HG02588 (cell line): Measurements from ENCODE around the gene GPR152.
A peak's percentile ranks its signal among the peaks of the same experiment; 100 is the strongest.
"Not testable (repeated sequence)": the region's sequence is repeated elsewhere in the genome, so short reads cannot be mapped to it uniquely, and the experiment has no call there.

Experiments
- ATAC-seq: cut with Tn5 transposase; IDR thresholded peaks from one replicate; pipeline ENCODE4 v1.9.1; 2021; ENCODE audit warnings: mild to moderate bottlenecking, moderate library complexity; ENCODE audit not compliant: unreplicated experiment

GPR152 gene

DNA sequence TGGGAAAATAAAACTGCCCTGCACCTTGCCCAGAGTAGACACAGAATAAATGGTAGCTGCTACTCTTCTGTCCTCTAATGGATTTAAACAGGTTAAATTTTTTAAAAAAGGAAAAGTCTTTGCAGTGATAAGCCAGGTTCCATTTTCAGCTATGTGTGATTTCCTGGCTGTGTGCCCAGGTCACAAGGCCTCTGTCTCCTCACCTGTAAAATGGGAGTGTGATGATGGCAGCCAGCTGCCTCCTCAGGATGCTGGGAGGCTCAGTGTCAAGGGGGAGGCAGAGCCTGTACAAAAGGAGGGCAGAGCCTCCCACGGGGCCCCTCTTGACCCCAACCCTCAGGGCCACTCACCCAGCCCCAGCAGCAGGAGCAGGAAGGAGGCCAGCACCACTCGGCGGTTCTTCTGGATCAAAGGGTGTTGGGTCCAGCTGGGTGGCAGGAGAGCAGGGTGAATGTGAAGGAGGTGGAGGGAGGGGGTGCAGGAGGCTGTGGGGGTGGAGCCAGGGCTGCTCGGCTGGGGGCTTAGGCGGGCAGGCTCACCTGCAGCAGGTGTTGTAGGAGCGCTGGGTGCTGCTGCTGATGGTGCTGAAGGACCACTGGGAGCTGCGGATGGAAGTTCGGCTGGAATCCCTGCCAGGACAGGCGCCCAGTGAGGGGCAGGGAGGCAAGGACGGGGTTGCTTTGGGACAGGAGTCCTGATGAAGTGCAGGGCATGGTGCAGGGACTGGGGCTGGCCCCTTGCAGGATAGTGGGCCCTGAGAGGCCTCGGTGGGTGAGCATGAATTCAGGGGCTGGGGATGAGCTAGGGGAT lies 14.6 kb upstream of the GPR152 start:
- no peak for ATAC-seq

DNA sequence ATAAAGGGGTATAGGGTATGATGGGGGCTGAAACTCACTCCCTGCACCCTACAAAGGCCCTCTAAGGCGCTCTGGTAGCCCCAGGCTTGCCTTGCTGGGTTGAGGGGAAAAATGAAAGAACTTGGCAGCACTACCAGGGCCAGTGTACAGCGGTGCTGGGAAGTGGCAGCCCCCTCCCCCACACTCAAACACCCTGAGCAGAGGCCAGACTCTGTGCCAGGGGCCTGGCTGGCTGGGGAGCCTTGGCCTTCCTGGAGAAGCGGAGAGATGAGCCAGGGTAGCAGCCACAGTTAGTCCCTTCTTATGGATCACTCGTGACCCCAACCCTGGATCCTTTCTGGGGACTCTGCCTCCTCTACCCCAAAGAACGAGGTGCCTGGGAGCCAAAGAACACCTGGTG lies 13.8 kb upstream of the GPR152 start:
- ATAC-seq: no peak

DNA sequence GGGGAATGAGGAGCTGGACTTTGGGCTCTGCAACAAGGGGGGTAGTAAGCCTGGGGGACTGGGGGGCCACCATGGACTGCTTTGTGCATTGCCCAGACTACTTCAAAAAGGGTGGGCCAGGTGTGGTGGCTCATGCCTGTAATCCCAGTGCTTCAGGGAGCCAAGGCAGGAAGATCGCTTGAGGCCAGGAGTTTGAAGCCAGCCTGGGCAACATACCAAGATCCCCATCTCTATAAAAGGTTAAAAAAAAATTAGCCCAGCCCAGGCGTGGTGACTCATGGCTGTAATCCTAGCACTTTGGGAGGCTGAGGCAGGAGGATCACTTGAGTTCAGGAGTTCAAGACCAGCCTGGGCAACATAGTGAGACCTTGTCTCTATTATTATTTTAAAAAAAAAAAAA lies 13.0 kb upstream of the GPR152 start:
- not testable (repeated sequence) for ATAC-seq

DNA sequence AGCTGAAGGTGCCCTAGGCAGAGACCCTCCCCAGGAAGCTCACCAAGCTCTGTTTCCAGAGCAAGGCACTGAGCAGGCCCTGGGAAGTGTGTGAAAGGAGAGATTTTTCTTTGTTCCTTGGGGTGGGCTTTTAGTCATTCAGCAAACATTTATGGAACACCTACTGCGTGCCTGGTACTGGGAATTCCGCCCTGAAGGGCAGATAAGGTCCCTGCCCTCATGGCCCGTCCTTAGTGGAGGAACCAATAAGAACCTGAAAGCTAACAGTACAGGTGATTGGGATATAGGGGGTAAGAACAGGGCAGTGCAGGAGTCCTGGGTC lies 12.6 kb upstream of the GPR152 start:
- ATAC-seq: no peak

DNA sequence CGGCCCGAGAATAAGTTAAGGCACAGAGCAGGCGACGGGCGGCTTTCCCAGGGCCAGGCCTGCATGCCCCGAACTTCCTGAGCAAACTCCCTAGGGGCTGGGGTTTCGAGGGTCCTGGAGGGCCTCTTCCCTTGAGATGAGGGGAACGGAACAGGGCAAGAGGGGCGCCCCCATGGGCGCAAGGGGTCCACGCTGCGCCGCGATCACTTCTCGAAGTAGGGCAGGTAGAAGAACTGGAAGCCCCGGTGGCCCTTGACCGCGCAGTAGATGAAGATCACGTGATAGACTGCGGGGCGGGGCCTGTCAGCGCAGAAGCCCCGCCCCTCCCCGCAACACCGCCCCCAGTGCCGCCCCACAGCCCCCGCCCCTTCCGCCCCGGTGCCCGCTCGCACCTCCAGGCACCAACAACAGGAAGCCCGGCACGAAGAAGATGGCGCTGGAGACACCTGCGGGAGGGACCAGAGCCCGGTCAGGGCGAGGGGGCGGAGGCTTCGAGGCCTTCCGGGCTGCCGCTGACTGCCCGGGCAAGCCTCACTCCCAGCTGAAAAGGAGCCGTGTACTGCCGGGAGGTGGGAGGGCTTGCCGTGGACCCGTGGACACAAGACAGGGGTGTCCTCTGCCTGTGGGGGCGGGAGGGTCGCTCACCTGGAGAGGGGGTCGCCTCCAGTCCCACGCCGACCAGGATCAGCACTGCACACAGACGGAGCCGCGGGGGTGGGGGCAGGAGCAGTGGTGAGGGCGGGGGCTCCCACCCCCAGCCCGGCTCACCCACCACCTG lies 12.1 kb upstream of the GPR152 start:
- peak; percentile 45 for ATAC-seq

DNA sequence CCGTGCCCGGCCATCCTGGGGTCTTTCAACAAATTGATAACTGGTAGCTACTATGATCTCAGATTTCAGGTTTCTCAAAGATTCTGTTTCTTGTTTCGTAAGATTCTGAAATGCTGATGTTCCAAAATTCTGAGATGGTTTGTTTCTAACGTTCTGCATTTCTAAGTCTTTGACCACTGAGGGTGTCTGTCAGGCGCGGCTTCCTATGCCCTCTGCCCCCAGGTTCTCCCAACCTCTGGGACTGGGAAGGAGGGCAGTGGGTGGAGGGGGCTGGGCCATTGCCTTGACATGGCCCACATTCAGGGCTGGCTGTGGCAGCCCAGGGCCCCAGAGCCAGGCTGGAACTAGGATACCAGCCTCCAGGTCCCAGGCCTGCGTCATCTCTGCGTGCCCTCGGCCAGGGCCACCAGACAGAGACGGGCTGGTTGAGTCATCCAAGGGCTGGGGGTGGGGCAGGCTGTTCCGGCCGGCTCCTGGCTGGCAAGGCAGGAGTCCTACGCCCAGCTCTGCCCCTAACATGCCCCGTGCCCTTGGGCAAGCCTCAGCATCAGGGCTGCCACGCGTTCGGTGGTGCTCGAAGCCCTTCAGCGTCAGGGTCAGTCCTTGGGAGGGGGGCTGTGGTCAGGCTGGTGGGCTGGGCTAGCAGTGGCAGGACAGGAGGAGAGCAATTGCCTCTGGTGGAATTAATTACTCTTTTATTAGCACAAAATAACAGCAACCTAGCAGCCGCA lies 11.3 kb upstream of the GPR152 start:
- ATAC-seq: no peak

DNA sequence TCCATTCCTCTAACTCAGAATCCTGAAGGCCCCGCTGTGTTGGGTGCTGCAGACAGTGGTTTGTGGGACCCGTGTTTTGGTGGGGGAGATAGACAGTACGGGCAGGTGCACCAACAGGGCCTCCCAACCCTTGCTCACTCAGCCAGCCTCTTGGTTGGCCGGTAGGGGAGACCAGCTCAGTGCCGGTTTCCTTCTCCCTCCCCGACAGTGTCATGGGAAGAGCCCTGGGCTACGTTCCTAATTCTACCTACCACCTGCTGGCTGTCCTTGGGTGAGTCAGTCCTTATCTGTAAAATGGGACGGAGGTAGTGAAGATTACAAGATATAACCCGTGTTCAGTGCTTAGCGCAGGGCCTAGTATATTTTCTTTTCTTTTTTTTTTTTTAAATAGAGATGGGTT lies 10.7 kb upstream of the GPR152 start:
- ATAC-seq: no peak

DNA sequence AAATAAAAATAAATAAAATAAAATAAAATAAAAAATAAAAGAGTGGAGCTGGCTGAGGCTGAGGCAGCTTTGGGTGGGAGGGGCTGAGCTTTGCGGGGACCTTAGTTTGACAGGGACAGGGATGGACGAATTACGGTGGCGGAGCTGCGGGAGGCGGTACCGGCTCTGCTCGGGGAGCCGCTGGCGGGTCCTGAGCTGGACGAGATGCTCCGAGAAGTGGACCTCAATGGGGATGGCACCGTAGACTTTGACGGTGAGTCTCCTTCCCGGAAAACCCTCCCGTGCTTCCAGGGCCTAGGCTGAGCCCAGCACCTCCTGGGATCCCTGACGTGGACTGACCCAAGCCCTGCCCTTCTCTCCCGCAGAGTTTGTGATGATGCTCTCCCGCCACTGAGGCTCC lies 5.7 kb upstream of the GPR152 start:
- no peak for ATAC-seq

DNA sequence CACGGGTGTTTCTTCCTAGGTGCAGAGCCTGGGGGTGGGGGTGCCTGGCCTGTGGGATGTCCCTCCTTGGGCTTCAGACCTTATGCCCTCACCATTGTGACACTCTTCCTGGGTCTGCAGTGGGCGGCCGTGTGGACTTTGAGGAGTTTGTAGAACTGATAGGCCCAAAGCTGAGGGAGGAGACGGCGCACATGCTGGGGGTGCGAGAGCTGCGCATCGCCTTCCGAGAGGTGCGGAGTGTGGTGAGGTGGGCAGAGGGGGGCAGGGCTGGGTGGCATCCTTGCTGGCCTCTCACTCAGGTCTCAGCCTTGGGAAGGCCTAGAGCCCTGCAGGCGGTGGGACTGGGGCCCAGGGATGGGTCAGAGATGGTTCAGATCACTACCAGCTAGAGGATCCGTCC lies 4.9 kb upstream of the GPR152 start:
- ATAC-seq: no peak

DNA sequence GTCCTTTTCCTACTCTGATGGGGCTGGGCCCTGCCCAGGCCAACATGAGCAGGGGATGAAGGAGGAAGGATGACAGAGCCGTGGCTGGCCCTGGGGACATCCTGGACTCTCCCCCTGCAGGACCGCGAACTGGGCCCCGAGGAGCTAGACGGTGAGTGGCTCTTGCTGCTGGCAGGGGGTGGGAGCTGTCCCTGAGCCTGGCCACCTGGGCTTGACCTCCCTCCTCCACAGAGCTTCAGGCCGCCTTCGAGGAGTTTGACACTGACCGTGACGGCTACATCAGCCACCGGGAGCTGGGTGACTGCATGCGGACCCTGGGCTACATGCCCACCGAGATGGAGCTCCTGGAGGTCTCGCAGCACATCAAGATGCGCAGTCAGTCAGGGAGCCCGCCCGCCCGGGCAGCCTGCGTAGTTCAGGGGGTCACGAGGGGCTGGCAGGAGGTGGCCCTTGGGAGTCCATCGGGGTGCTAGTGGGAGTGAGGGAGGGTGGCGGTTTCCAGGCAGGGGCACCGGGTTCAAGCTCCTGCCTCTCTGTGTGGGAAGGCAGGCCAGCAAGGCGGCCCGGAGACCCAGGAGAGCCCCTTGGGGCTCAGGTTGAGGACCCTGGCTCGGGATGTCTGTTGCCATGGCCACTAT lies 3.7 kb upstream of the GPR152 start:
- ATAC-seq: no peak

DNA sequence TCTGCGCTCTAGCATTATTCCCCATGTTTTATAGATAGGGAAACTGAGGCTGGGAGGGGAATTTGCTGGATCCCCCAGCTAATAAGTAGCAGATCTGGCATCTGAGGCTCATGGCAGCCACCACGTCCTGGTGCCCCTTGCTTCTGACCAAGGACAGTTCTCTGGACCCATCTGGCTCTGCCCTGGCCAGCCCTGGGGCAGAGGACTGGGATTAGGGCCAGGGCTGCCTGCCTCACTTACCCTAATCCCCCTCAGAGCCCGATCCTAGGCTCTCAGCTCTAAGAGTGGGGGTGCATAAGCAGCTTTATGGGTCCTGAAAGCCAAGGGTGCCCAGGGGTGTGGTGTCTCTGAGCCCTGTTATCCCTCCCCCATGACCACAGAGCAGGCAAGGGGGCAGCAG lies 2.5 kb upstream of the GPR152 start, which contains the start of gene CABP4:
CABP4 (plus strand) TSS at position 301 of the 400 bp plus-strand sequence; CDS start at position 371, 70 bp downstream.
- no peak for ATAC-seq

DNA sequence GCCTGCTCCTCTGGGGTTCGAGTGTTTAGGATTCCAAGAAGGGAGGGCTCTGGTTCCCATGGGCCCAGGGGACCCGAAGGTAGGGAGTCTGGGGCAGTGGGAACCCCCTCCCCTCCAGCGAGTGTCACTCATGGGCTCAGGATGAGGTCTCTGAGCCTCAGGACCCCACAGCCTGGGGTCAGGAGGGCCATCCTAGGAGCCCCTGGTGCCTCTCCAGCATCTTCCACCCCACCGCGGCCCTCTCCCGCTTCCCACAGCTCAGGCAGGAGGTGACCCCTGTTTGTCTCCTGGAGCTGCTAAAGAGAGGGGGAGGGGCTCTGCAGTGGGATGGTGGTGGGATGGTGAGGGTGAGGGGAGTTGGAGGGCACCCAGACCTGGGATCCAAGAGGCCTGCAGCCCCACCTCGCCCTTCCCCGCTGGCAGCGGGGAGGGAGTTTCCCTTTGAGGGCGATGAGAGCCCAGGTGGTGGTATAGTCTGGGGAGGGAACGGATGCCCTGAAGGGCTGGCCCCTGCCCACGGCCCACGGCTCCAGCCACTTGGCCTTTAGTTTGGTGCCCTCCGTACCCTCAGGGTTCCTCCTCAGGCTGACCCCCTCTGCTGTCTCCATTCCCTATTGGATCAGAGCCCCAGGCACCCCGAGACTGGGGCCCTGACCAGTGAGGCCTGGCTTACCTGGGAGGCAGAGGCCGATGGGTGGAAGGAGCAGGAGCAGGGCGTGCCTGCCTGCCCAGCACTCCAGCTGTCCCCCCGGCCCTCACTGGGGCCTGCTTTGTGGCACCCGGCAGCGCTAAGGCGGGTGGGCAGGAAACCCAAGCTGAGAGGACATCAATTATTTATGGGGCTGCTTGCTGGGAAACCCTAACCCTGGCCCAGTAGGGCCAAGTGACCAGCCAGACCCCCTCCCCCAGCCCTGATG lies 1.5 kb upstream of the GPR152 start:
- no peak for ATAC-seq

DNA sequence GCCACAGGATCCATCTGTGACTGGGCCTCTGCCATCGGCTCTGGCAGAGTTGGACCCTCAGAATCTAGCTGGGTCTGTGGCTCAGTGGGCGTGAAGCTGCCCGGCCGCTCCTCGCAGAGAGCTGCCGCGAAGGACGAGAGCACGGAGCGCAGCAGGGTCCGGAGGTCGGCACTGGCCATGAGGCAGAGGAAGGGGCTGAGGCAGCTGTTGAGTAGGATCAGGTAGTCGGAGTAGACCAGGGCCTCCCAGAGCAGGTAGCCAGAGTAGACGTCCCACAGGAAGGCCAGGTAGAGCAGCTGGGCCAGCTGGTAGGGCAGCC lies 912 bp downstream of the GPR152 start:
- no peak for ATAC-seq

DNA sequence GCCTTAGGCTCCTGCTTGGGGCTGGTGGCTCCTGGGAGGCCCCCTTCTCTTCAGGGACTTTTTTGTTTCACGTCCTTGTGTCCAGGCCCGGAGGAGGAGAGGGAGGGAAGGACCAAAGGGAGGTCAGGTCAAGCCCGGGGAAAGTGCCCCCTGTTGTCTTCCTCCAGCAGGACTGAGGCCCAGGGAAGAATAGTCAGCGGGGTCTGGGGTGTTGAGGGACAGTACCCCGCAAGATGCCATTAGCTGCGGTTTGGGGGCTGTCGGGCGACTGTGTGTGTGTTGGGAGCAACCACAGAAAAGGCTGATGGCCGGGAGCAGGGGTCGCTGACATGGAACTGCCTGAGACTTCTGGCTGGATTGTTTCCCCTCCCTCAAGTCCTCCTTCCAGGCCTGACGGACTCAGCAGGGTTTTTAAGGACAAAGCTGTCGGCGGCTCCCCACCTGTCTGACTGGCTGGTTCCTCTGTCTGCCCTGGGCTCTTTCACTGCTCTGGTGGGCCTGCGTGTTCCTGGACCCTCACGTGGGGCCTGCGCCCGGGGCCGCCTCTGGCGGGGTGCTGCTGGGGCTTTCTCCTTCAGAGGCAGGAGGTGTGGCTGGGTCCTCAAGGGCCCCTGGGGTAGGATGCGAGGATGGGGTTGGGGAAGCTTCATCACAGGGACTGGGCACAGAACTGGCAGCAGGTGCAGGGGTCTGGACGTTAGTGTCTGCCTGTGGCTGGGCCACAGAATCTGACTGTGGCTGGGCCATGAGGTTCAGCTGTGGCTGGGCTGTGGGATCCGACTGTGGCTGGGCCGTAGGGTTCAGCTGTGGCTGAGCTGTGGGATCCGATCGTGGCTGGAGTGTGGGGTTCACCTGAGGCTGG lies 1.5 kb downstream of the GPR152 start:
- ATAC-seq: no peak

DNA sequence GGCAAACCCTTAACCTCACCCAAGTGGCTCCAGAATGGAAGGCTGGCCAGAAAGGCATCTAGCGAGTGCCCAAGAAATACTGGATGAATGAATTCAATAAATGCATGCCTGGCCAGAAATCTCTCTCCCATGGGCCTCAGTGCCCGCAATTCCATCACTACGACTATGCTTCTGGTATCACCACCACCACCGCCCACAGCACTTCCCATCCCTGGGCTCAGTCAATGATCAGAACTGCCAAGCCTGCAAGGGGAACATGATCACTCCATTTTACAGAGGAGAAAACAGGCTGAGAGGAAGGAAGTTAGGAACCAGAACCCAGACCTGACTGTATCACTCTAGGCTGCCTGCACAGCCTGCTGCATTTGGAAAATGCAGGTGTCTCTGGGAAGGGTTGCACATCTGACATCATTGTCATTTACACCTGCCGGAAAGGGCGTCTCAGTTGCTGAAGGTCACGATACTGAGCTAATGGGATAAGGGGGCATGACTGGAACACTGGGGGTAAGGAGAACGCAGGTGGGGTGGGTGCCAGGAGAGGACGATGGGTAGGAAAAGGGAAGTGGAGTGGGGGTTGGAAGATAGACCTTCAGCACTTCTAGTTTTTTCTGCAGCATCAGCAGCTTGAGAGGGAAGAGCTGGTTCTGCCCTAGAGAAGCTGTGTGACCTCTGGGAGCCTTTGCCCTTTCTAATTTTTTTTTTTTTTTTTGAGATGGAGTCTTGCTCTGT lies 3.2 kb downstream of the GPR152 start:
- ATAC-seq: no peak

DNA sequence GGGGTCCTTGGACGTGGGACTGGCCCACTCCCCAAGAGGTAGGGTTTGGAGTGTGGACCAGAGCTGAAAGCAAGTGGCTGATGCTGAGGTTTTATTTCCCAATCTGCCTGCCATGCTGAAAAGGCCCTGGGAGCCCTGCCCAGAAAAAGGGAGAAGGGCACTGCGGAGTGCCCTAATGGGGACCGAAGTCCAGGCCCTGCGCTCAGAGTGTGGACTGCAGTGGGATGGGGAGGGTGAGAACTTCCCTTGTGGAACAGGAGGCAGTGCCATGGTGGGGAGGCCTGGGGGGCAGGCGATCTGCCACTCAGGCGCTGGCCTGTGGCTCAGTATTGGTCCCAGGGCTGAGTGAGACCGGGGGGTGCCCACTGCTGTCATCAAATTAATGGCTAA lies 4.3 kb downstream of the GPR152 start:
- ATAC-seq: no peak

DNA sequence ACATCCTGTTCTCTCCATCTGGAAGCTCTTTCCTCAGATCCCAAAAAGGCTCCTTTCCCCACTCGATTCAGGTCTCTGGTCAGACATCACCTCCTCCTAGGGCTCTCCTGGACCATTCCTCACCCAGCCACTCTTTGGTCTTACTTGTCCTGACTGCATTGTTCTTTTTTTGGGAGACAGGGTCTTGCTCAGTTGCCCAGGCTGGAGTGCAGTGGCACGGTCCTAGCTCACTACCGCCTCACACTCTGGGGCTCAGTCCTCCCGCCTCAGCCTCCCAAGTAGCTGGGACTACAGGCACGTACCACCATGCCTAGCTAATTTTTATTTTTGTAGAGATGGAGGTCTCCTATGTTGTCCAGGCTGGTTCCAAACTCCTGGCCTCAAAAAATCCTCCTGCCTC lies 7.0 kb downstream of the GPR152 start:
- no peak for ATAC-seq

DNA sequence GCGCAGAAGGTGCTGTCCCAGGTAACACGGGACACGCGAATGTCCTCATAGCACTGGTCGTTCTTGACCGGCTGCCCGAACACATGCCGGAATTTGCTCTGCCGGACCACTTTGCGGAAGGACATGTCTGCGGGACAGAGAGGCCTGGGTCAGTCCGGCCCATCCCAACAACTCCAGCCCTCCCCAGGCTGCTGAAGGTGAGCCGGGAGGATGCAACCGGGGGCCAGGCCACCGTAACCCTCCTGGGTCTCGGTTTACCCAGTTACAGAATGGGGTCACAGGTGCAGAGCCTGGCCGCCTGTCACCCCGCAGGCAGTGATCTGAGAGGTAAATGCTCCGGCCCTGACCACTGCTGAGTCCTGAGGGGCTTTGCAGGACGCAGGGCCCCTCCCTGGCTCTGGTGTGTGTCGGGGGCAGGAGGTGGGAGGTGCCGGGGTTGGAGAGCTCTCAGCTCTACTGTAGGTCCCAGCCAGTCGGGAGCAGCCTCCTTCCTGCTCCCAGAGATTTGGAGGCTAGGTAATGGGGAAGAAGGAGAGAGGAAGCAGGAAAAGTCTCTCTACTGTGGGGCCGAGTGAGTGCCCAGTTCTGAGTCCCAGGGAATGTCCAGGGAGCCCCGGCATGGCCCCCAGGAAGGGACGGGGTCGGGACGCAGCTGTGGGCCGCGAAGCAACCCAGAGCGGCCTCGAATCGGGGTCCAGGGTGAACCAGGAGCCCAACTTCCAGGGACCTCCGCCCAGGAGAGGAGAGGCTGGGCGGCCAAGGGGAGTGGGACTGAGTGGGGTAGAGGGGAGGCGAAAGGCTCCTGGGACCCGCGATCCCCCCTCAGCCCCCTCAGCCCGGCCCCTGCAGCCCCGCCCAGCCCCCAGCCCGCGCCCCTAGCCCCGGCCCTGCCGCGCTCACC lies 9.8 kb downstream of the GPR152 start:
- no peak for ATAC-seq
